Fibroblast of pulmonary artery (primary cell): ENCODE results near the gene B4GALT7.
A peak's percentile ranks its signal among the peaks of the same experiment; 100 is the strongest.

Source experiments
- DNase-seq: peaks from one replicate; pipeline ENCODE4 v3.0.0-alpha.2; 2010; ENCODE audit warnings: low read depth
- H3K4me3 ChIP-seq: replicated peaks from 2 replicates; pipeline ENCODE4 v1.5.1; 2011; ENCODE audit warnings: low read depth, mild to moderate bottlenecking, control low read depth, low read length, moderate library complexity
- CTCF ChIP-seq: IDR thresholded peaks from 2 replicates; pipeline ENCODE4 v1.5.1; 2011; ENCODE audit warnings: mild to moderate bottlenecking, control low read depth, low read length, inconsistent platforms; ENCODE audit errors: missing control alignments

B4GALT7 gene, protein sequence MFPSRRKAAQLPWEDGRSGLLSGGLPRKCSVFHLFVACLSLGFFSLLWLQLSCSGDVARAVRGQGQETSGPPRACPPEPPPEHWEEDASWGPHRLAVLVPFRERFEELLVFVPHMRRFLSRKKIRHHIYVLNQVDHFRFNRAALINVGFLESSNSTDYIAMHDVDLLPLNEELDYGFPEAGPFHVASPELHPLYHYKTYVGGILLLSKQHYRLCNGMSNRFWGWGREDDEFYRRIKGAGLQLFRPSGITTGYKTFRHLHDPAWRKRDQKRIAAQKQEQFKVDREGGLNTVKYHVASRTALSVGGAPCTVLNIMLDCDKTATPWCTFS

GRCh38 chr5:177599731-177600507 lies at the start of gene B4GALT7:
TSS of gene B4GALT7 (plus strand) at chr5:177600132. CDS start at chr5:177600211, 79 bp downstream.
- peak; percentile 77 for DNase-seq
- TF ChIP-seq CTCF, result no peak

GRCh38 chr5:177552839-177553455 lies 47.0 kb upstream of the B4GALT7 start:
- no peak for DNase-seq
- peak overlapping the region; percentile 81 for H3K4me3 ChIP-seq
- TF ChIP-seq CTCF, result no peak

More at GRCh38 chr5:177599731-177600507, at the start of gene B4GALT7:
- peak within 1 kb of the TSS; percentile 82 for H3K4me3 ChIP-seq

DNA sequence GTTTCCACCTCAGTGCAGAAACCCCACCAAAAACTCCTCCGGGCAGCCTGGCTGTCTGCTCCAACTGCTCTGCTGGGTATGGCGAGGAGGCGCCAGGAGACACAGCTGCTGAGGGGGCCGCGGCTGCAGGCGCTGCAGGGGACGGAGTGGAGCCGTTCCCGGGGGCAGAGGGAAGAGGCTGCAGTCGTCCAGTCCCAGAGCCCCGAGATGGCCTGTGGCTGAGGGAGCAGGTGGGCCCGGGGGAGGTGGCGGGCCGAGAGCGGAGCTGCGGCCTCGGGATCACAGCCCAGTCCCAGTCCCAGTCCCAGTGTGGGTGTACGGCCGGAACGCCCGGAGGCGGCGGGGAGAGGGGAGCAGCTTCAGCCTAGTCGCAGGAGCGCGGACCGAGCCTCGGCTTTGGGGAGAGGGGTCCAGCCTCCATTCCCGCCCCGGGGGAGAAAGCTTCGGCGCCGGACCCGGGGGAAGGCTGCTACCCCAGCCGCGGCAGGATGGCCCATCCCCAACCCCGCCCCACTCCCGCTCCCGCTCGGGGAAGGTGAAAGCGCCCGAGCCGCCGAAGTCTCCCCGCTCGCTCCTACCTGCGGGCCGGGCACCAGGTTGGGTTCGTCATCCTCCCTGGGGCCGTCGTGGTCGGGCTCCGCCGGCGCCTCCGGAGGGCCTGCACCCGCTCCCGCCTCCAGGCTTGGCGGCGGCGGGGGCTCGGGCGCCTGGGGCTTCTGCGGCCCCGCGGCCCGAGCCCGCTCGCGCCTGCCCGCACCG lies 46.1 kb upstream of the B4GALT7 start:
- no peak for TF ChIP-seq CTCF
- H3K4me3 ChIP-seq, result peak overlapping the region; percentile 81
- DNase-seq, result no peak

DNA sequence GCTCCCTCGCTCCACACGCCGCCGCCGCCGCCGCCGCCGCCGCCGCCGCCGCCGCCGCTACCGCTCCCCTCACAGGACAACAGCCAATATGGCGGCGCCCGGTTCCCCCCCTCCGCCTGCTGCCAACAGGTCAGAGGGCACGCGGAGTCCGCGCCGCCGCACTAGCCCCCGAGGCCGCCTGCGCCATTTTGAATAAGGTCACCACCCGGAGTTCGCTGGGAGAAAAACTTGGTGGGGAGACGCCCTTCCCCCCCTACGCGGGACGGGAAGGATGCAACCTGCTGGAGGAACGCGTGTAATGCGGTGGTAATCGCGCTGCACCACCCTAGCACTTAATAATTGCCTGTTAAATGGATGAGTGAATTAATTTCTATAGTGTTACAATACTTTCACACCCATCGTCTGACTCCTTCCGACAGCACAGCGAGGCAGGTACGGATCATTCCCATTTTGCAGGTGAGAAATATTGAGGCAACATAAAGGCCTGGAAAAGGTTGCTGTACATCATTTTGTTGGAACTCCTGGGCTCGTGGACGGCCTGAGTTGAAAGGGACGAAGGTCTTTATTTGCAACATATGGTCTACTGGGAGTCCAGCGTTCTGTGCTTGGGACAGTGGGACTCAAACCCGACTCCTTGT lies 45.3 kb upstream of the B4GALT7 start, which contains the start of gene FAM193B:
Gene FAM193B (minus strand): TSS at position 90 of the 638 bp plus-strand sequence. CDS start 105 bp downstream, outside the sequence.
- TF ChIP-seq CTCF, result peak; percentile 21
- DNase-seq, result peak; percentile 91
- H3K4me3 ChIP-seq, result peak within 1 kb of the TSS; percentile 81

DNA sequence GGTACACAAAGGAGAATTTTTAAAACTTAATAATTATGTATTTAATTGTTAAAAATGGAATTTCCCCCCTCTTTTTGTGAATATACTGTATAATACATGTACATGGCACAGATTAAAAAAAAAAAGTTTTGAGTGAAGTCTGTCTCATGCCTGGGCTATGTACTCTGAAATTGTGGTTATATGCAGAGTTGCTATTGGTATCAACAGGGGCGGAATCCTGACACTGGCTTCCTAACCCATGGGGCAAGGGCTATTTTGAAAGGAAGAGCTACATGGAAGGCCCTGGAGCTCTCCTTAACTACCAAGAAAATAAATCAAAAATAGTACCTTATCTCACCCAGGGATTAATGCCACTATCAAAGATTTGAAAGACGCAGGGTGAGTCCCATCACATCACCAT lies 44.7 kb upstream of the B4GALT7 start:
- no peak overlapping the region for H3K4me3 ChIP-seq
- no peak for DNase-seq
- TF ChIP-seq CTCF, result no peak

GRCh38 chr5:177555665-177556064 lies 44.3 kb upstream of the B4GALT7 start:
- TF ChIP-seq CTCF, result no peak
- no peak overlapping the region for H3K4me3 ChIP-seq
- DNase-seq, result no peak
